ENCODE data around the gene NACA.
A peak's percentile ranks its signal among the peaks of the same experiment; 100 is the strongest.
"Not testable (repeated sequence)": the region's sequence is repeated elsewhere in the genome, so short reads cannot be mapped to it uniquely, and the experiment has no call there.

The NACA gene

DNA sequence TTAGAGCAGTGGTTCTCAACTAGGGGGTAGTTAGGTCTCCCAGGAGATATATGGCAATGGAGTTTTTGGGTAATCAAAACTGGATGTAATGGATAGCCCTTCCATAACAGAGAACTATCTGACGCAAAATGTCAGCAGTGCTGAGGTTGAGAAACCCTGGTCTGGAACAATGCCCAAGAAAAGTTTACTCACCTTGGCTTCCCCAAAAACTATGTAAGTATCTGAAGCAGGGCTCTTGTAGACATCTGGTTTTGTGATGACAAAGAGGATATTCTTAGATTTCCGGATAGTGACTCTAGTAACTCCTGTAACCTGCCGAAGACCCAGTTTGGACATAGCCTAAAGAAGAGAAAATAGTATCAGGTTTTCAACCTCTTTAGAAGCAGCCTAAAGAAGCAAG lies 11.8 kb downstream of the NACA start:
- no peak for TF ChIP-seq EZH2phosphoT487 (conservative IDR thresholded peaks at IDR 0.05; ENCODE audit: low read length)
- TF ChIP-seq, protein P1, sequence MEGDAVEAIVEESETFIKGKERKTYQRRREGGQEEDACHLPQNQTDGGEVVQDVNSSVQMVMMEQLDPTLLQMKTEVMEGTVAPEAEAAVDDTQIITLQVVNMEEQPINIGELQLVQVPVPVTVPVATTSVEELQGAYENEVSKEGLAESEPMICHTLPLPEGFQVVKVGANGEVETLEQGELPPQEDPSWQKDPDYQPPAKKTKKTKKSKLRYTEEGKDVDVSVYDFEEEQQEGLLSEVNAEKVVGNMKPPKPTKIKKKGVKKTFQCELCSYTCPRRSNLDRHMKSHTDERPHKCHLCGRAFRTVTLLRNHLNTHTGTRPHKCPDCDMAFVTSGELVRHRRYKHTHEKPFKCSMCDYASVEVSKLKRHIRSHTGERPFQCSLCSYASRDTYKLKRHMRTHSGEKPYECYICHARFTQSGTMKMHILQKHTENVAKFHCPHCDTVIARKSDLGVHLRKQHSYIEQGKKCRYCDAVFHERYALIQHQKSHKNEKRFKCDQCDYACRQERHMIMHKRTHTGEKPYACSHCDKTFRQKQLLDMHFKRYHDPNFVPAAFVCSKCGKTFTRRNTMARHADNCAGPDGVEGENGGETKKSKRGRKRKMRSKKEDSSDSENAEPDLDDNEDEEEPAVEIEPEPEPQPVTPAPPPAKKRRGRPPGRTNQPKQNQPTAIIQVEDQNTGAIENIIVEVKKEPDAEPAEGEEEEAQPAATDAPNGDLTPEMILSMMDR (IDR thresholded peaks at IDR 0.05; ENCODE audit: insufficient read depth, low read length, poor library complexity, severe bottlenecking): no peak
- Histone ChIP-seq H3K9ac (ENCODE audit: low read length) (no peak overlapping the region), H3K79me2 (ENCODE audit: insufficient read depth, low read length) (peaks cover 25% of the 10 kb centered on the region), H2AFZ (ENCODE audit: low read depth, low read length, severe bottlenecking) (no peak overlapping the region), H3K9me2 (replicated peaks; ENCODE audit: insufficient read depth, low read length) (no peaks in the 10 kb centered on the region), H4K20me1 (ENCODE audit: low read depth, low read length) (peaks cover 32% of the 10 kb centered on the region), H3K4me2 (ENCODE audit: low read depth, low read length, poor library complexity, severe bottlenecking) (no peak overlapping the region), H3K27ac (ENCODE audit: low read depth, low read length) (no peak overlapping the region), H3K36me3 (ENCODE audit: low read length) (peaks cover 32% of the 10 kb centered on the region), H3F3A (ENCODE audit: insufficient read depth) (peaks cover 57% of the 10 kb centered on the region), H3K9me3 (ENCODE audit: insufficient read depth, low read length) (no peaks in the 10 kb centered on the region), H3K27me3 (ENCODE audit: low read length) (no peaks in the 10 kb centered on the region), H3K4me3 (ENCODE audit: insufficient read depth, low read length, poor library complexity, severe bottlenecking) (no peak overlapping the region)

DNA sequence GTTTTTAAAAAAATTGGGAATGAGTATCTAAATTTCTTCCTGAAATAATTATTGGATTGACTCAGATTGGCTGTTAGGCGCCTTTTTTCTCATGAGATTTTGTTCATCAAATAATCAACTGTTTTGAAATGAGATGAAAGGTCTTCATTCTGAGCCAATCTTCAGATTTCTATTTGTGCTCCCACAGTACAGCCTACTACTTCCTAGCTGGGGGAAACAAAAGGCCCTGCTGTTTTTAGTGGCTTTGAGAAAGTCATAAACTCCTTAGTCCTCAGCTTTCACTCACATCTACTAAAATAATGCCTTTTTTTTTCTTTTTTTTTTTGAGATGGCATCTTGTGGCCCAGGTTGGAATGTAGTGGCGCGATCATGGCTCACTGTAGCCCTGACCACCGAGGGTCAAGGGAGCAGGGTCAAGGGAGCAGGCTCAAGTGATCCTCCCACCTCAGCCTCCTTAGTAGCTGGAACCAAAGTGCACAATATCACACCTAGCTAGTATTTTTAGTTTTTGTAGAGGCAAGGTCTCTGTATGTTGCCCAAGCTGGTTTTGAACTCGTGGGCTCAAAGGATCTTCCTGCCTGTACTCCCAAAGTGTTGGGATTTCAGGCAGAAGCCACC lies 15.2 kb downstream of the NACA start:
- Histone ChIP-seq H3K79me2 (ENCODE audit: insufficient read depth, low read length) (no peaks in the 10 kb centered on the region), H3K9ac (ENCODE audit: low read length) (no peak overlapping the region), H3K9me2 (replicated peaks; ENCODE audit: insufficient read depth, low read length) (no peaks in the 10 kb centered on the region), H3F3A (ENCODE audit: insufficient read depth) (peaks cover 45% of the 10 kb centered on the region), H3K4me3 (ENCODE audit: insufficient read depth, low read length, poor library complexity, severe bottlenecking) (no peak overlapping the region), H3K36me3 (ENCODE audit: low read length) (peaks cover 29% of the 10 kb centered on the region), H3K4me2 (ENCODE audit: low read depth, low read length, poor library complexity, severe bottlenecking) (no peak overlapping the region), H3K9me3 (ENCODE audit: insufficient read depth, low read length) (no peaks in the 10 kb centered on the region), H3K27me3 (ENCODE audit: low read length) (no peaks in the 10 kb centered on the region), H3K27ac (ENCODE audit: low read depth, low read length) (0 out of 2 replicates have a peak overlapping the region, but pooled peaks have one; percentile 11), H4K20me1 (ENCODE audit: low read depth, low read length) (peaks cover 14% of the 10 kb centered on the region), H2AFZ (ENCODE audit: low read depth, low read length, severe bottlenecking) (no peak overlapping the region)
- TF ChIP-seq, protein P1 (IDR thresholded peaks at IDR 0.05; ENCODE audit: insufficient read depth, low read length, poor library complexity, severe bottlenecking): no peak
- no peak for TF ChIP-seq EZH2phosphoT487 (conservative IDR thresholded peaks at IDR 0.05; ENCODE audit: low read length)

DNA sequence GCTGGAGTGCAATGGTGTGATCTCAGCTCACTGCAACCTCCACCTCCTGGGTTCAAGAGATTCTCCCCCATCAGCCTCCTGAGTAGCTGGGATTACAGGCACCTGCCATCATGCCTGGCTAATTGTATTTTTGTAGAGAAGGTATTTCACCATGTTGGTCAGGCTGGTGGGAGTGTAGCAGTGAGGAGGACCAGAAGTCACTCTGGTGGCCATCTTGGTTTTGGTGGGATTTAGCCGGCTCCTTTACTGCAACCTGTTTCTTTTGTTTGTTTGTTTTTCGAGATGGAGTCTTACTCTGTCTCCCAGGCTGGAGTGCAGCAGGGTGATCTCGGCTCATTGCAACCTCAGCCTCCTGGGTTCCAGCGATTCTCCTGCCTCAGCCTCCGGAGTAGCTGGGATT lies 20.6 kb downstream of the NACA start:
- not testable (repeated sequence) for H3K4me2 ChIP-seq (ENCODE audit: low read depth, low read length, poor library complexity, severe bottlenecking); H4K20me1 ChIP-seq (ENCODE audit: low read depth, low read length); H3K9me2 ChIP-seq (replicated peaks; ENCODE audit: insufficient read depth, low read length); H3K4me3 ChIP-seq (ENCODE audit: insufficient read depth, low read length, poor library complexity, severe bottlenecking); H2AFZ ChIP-seq (ENCODE audit: low read depth, low read length, severe bottlenecking); H3K27ac ChIP-seq (ENCODE audit: low read depth, low read length); H3F3A ChIP-seq (ENCODE audit: insufficient read depth); H3K9me3 ChIP-seq (ENCODE audit: insufficient read depth, low read length); H3K27me3 ChIP-seq (ENCODE audit: low read length); H3K9ac ChIP-seq (ENCODE audit: low read length); H3K79me2 ChIP-seq (ENCODE audit: insufficient read depth, low read length); H3K36me3 ChIP-seq (ENCODE audit: low read length)

DNA sequence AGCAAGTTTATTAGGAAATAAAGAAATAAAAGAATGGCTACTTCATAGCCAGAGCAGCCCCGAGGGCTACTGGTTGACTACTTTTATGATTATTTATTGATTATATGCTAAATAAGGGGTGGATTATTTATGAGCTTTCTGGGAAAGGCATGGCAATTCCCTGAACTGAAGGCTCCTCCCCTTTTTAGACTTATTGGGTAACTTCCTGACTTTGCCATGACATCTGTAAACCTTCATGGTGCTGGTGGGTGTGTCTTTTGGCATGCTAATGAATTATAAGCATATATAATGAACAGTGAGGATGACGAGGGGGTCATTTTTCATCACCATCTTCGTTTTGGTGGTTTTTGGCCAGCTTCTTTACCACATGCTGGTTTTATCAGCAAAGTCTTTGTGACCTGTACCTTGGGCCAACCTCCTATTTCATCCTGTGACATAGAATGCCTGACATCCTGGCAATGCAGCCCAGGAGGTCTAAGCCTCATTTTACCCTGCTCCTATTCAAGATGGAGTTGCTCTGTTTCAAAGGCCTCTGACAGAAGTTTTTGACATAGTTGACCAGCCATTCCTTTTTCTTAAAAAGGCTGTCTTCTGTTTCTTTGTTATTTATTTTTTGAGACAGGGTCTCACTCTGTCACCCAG lies 26.0 kb downstream of the NACA start:
- TF ChIP-seq, protein P1 (IDR thresholded peaks at IDR 0.05; ENCODE audit: insufficient read depth, low read length, poor library complexity, severe bottlenecking): no peak
- no peak for TF ChIP-seq EZH2phosphoT487 (conservative IDR thresholded peaks at IDR 0.05; ENCODE audit: low read length)
- H3K27me3 ChIP-seq (ENCODE audit: low read length): no peaks in the 10 kb centered on the region
- no peaks in the 10 kb centered on the region for H3K9me2 ChIP-seq (replicated peaks; ENCODE audit: insufficient read depth, low read length)
- H3K36me3 ChIP-seq (ENCODE audit: low read length): no peaks in the 10 kb centered on the region
- no peaks in the 10 kb centered on the region for H3K79me2 ChIP-seq (ENCODE audit: insufficient read depth, low read length)
- no peak overlapping the region for H3K4me3 ChIP-seq (ENCODE audit: insufficient read depth, low read length, poor library complexity, severe bottlenecking)
- H3F3A ChIP-seq (ENCODE audit: insufficient read depth): no peaks in the 10 kb centered on the region
- no peak overlapping the region for H3K27ac ChIP-seq (ENCODE audit: low read depth, low read length)
- H4K20me1 ChIP-seq (ENCODE audit: low read depth, low read length): no peaks in the 10 kb centered on the region
- H3K4me2 ChIP-seq (ENCODE audit: low read depth, low read length, poor library complexity, severe bottlenecking): no peak overlapping the region
- H2AFZ ChIP-seq (ENCODE audit: low read depth, low read length, severe bottlenecking): no peak overlapping the region
- no peaks in the 10 kb centered on the region for H3K9me3 ChIP-seq (ENCODE audit: insufficient read depth, low read length)
- no peak overlapping the region for H3K9ac ChIP-seq (ENCODE audit: low read length)

Data from SU-DHL-6 (cell line).